OCI-LY7 (cell line): Measurements from ENCODE around the gene ODF4.

ENCODE experiments used
- CTCF ChIP-seq: fragments of 200-600 bp; sonication (generic); conservative IDR thresholded peaks from 2 replicates; pipeline ENCODE4 v1.5.1; 2014; ENCODE audit warnings: mild to moderate bottlenecking, antibody characterized with exemption, low read length, moderate library complexity, mixed read lengths
- EZH2phosphoT487 ChIP-seq: fragments of 200-600 bp; sonication (generic); IDR thresholded peaks from 2 replicates; pipeline ENCODE4 v1.6.1; 2018; ENCODE audit warnings: low read depth, borderline replicate concordance, mild to moderate bottlenecking, mixed run types, antibody characterized with exemption, low read length, moderate library complexity, mixed read lengths

GRCh38 chr17:8392674-8393469, 53.2 kb downstream of the ODF4 start:
- TF ChIP-seq CTCF (no peak), EZH2phosphoT487 (no peak)
